Uterus (tissue), 2 donors: ENCODE results near the gene PTPRD.

Experiments used
- CTCF ChIP-seq, 4 experiments: fragments of 200-600 bp in 2 of 4; fragments of 450-650 bp in 2 of 4; sonication (generic) in 2 of 4; IDR thresholded peaks; one replicate each; pipeline ENCODE4 v1.5.1; 2016 to 2019; ENCODE audit warnings: antibody characterized with exemption in 4 of 4, mild to moderate bottlenecking in 2 of 4, moderate library complexity in 1 of 4
- POLR2A ChIP-seq, 2 donors: fragments of 450-650 bp; IDR thresholded peaks; one replicate each; pipeline ENCODE4 v1.6.1; 2016; ENCODE audit warnings: antibody characterized with exemption in 2 of 2, mild to moderate bottlenecking in 1 of 2, moderate library complexity in 1 of 2

- no peak for TF ChIP-seq CTCF (IDR thresholded peaks at IDR 0.05)
- TF ChIP-seq POLR2A (IDR thresholded peaks at IDR 0.05), result no peak
Observed at GRCh38 chr9:9804109-9804508, 808.7 kb downstream of the PTPRD start.
